A549 (cell line): Measurements from ENCODE around the gene SHISA4.

Experiments used
- CTCF ChIP-seq: fragments of >200 bp; sonication (Bioruptor Twin); formaldehyde crosslinking; IDR thresholded peaks from 3 replicates; pipeline ENCODE4 v1.5.1; 2016
- NFE2L2 ChIP-seq: fragments of 150-350 bp; conservative IDR thresholded peaks from 2 replicates; pipeline ENCODE4 v1.6.1; 2014; ENCODE audit warnings: low read length

DNA sequence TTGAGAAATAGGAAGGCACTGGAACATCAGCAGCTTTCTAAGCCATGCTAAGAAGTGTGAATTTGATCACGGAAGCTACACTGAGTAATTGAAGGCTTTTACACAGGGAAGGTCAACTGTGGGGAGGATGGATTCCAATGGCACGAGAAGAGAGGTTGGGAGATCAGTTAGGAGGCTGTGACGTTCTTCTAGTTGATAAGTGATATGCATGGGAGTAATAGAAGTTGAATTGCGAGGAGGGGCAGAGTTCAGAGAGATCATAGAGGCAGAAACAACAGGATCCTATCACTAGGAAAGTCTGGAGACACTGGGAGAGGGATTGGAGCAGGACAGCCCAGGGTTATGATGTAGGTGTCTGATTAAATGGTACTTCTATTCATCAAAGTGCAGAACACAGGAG is 41.4 kb downstream of the SHISA4 start:
- no peak for TF ChIP-seq CTCF
- TF ChIP-seq NFE2L2 = no peak
